Measurements from ENCODE around the gene TIGD1. TPM values are rescaled to one million over a fixed set of nuclear protein-coding genes. Genes with fewer than 3 reads are reported as not detected.

TIGD1 gene
- total and polyA plus RNA-seq, 9 donors, result 4.3 to 9.7 (median 7.4) TPM

GRCh38 chr2:232539298-232540231 is 10.8 kb downstream of the TIGD1 start, which contains the start of gene CHRNG:
Gene CHRNG, plus strand, starts transcription at chr2:232539692. Its CDS starts 56 bp downstream, at chr2:232539748.
- no peaks in the 10 kb centered on the region for H3K27me3 ChIP-seq
- peaks cover 0 to 3% of the 10 kb centered on the region in 2 donors for H3K9me3 ChIP-seq
- H3K36me3 ChIP-seq, result no peaks in the 10 kb centered on the region
- WGBS, 3 donors, result 36 to 54% (median 37%) methylated on average over 22 to 23 of the region's 23 CpGs
- TF ChIP-seq EP300 (IDR thresholded peaks at IDR 0.05) (no peak), POLR2A (IDR thresholded peaks at IDR 0.05) (no peak), CTCF (IDR thresholded peaks at IDR 0.05) (no peak)
- H3K4me1 ChIP-seq (ENCODE audit: insufficient read depth), result no peaks in the 10 kb centered on the region
- DNase-seq, result peak in 2 of 5 donors; percentile 16 to 20
- no peak within 1 kb of the TSS for H3K27ac ChIP-seq
- no peak within 1 kb of the TSS for H3K4me3 ChIP-seq
- intact Hi-C loops (cut with DNase I), result no loop called here

GRCh38 chr2:232538671-232539070 is 11.7 kb downstream of the TIGD1 start:
- DNase-seq, result no peak
- Histone ChIP-seq H3K27ac (no peak overlapping the region), H3K36me3 (no peaks in the 10 kb centered on the region), H3K9me3 (peaks cover 0 to 3% of the 10 kb centered on the region in 2 donors), H3K4me1 (ENCODE audit: insufficient read depth) (no peaks in the 10 kb centered on the region), H3K4me3 (no peak overlapping the region), H3K27me3 (no peaks in the 10 kb centered on the region)
- intact Hi-C loops (cut with DNase I), result no loop called here
- WGBS, 3 donors, result 14 to 29% (median 16%) methylated on average over 4 of the region's 4 CpGs
- no peak for TF ChIP-seq CTCF (IDR thresholded peaks at IDR 0.05)
- TF ChIP-seq EP300 (IDR thresholded peaks at IDR 0.05), result no peak
- TF ChIP-seq POLR2A (IDR thresholded peaks at IDR 0.05), result no peak

- TF ChIP-seq CTCF (IDR thresholded peaks at IDR 0.05) (no peak), POLR2A (IDR thresholded peaks at IDR 0.05) (no peak), EP300 (IDR thresholded peaks at IDR 0.05) (no peak)
- DNase-seq, result peak in 2 of 5 donors; percentile 10 to 21
- Histone ChIP-seq H3K4me3 (no peak overlapping the region), H3K4me1 (ENCODE audit: insufficient read depth) (no peaks in the 10 kb centered on the region), H3K36me3 (no peaks in the 10 kb centered on the region), H3K9me3 (peaks cover 0 to 3% of the 10 kb centered on the region in 2 donors), H3K27ac (no peak overlapping the region), H3K27me3 (no peaks in the 10 kb centered on the region)
- 82 to 88% (median 85%) methylated on average over 4 of the region's 4 CpGs for WGBS, 3 donors
- intact Hi-C loops (cut with DNase I), result no loop called here
Observed at GRCh38 chr2:232537499-232537898, 12.9 kb downstream of the TIGD1 start.

GRCh38 chr2:232537079-232537478 is 13.3 kb downstream of the TIGD1 start:
- no peak overlapping the region for H3K27ac ChIP-seq
- WGBS, 3 donors, result 60 to 66% (median 61%) methylated on average over 5 of the region's 5 CpGs
- H3K9me3 ChIP-seq, result peaks cover 0 to 3% of the 10 kb centered on the region in 2 donors
- peak in 2 of 5 donors; percentile 6 to 13 for DNase-seq
- H3K27me3 ChIP-seq, result no peaks in the 10 kb centered on the region
- intact Hi-C loops (cut with DNase I), result no loop called here
- no peak for TF ChIP-seq CTCF (IDR thresholded peaks at IDR 0.05)
- no peak for TF ChIP-seq EP300 (IDR thresholded peaks at IDR 0.05)
- TF ChIP-seq POLR2A (IDR thresholded peaks at IDR 0.05), result no peak
- no peaks in the 10 kb centered on the region for H3K4me1 ChIP-seq (ENCODE audit: insufficient read depth)
- no peaks in the 10 kb centered on the region for H3K36me3 ChIP-seq
- H3K4me3 ChIP-seq, result no peak overlapping the region

Data from ovary (tissue), 9 donors.